ENCODE data around the gene C15orf61.

The C15orf61 gene

DNA sequence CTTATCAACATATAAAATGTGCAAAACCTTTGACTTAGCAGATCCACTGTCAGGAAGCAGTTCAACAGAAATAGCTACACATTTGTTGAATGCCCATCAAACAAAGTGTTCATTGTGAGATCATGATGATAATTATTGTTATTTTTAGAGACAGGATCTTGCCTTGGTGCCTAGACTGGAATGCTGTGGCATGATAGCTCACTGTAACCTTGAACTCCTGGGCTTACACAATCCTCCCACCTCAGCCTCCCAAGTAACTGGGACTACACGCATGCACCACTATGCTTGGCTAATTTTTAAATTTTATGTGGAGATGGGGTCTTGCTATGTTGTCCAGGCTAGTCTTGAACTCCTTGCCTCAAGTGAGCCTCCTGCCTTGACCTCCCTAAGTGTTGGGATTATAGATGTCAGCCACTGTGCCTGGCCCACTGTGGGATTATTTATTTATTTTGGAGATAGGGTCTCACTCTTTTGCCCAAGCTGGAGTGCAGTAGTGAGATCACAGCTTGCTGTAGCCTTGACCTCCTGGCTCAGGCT lies 30.3 kb downstream of the C15orf61 start:
- no peak for DNase-seq
- TF ChIP-seq CTCF (IDR thresholded peaks at IDR 0.05; ENCODE audit: low read depth, low read length), result no peak
- Histone ChIP-seq H3K9me3 (ENCODE audit: severe bottlenecking) (no peaks in the 10 kb centered on the region), H3K36me3 (peaks cover 4% of the 10 kb centered on the region; the same call in 1 of the 2 replicates), H3K4me3 (ENCODE audit: low read depth, low read length) (no peak overlapping the region), H3K27ac (no peak overlapping the region), H3K27me3 (ENCODE audit: insufficient read depth, low read depth, severe bottlenecking) (no peaks in the 10 kb centered on the region)

DNA sequence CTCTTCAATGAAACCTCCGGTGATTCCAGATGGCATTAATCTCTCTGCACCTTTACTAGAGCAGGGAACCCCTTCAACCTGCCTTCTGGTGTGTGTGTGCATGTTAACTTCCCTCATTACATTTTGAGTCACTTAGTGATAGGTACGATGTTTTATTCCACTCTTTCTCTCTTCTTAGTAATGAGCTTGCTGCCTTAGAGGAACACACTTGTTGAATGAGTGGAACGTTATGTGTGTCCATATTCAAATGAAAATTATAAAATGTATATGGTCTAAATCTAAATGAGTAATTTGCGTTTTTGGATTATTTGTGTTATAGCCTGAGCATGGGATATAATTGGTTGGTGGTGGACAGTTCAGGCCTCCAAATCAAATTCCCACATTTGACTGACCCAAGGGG lies 33.6 kb downstream of the C15orf61 start:
- Histone ChIP-seq H3K27me3 (ENCODE audit: insufficient read depth, low read depth, severe bottlenecking) (no peaks in the 10 kb centered on the region), H3K27ac (no peak overlapping the region), H3K36me3 (peaks cover 4% of the 10 kb centered on the region; the same call in 1 of the 2 replicates), H3K9me3 (ENCODE audit: severe bottlenecking) (peaks cover 4% of the 10 kb centered on the region), H3K4me3 (ENCODE audit: low read depth, low read length) (no peak overlapping the region)
- no peak for TF ChIP-seq CTCF (IDR thresholded peaks at IDR 0.05; ENCODE audit: low read depth, low read length)
- DNase-seq, result no peak

GRCh38 chr15:67556976-67557570 lies 36.1 kb downstream of the C15orf61 start:
- Histone ChIP-seq H3K4me3 (ENCODE audit: low read depth, low read length) (no peak overlapping the region), H3K27ac (no peak overlapping the region), H3K9me3 (ENCODE audit: severe bottlenecking) (peaks cover 4% of the 10 kb centered on the region), H3K27me3 (ENCODE audit: insufficient read depth, low read depth, severe bottlenecking) (no peaks in the 10 kb centered on the region), H3K36me3 (no peaks in the 10 kb centered on the region)
- no peak for DNase-seq
- no peak for TF ChIP-seq CTCF (IDR thresholded peaks at IDR 0.05; ENCODE audit: low read depth, low read length)

GRCh38 chr15:67558502-67558901 lies 37.6 kb downstream of the C15orf61 start:
- Histone ChIP-seq H3K36me3 (no peaks in the 10 kb centered on the region), H3K9me3 (ENCODE audit: severe bottlenecking) (peaks cover 4% of the 10 kb centered on the region), H3K27me3 (ENCODE audit: insufficient read depth, low read depth, severe bottlenecking) (no peaks in the 10 kb centered on the region), H3K4me3 (ENCODE audit: low read depth, low read length) (no peak overlapping the region), H3K27ac (no peak overlapping the region)
- no peak for DNase-seq
- no peak for TF ChIP-seq CTCF (IDR thresholded peaks at IDR 0.05; ENCODE audit: low read depth, low read length)

DNA sequence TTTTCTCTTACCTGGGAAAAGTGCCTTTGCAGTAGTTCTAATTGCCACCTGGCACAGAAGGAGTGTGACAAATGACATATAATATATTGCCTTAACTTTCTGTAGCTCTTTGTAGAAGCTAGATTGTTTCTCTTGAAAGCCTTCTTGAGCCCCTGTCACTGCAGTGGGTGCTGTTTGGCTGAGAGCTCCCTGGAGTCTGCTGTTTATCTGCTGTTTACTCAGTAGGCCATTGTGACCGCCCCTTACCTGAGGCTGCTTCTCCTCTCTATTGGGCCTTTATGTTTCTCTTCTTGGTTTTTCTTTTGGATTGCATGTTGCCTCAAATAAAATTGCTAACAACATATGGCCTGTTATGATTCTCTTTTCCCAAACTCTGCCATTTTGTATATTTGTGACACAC lies 38.2 kb downstream of the C15orf61 start:
- H3K9me3 ChIP-seq (ENCODE audit: severe bottlenecking), result peaks cover 4% of the 10 kb centered on the region
- H3K4me3 ChIP-seq (ENCODE audit: low read depth, low read length), result no peak overlapping the region
- no peaks in the 10 kb centered on the region for H3K27me3 ChIP-seq (ENCODE audit: insufficient read depth, low read depth, severe bottlenecking)
- H3K27ac ChIP-seq, result no peak overlapping the region
- no peak for TF ChIP-seq CTCF (IDR thresholded peaks at IDR 0.05; ENCODE audit: low read depth, low read length)
- no peaks in the 10 kb centered on the region for H3K36me3 ChIP-seq
- DNase-seq, result no peak

DNA sequence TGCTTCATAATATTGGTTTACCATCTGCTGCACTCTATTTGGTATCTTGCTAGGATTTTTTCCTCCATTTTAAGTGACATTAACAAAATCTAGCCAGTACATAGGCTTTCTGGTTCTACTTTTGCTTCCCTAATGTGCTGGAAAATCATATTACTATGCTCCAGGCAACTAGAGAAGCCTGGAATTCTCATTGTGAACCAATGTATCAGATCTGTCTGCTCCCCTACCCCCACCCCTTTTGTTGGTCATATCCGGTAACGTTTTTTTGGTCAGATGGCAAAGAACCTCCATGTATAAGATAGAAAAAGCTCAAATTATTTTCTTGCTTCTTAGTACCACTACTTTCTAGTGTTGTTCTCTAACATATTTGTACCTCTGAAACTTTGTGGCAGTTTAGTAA lies 38.6 kb downstream of the C15orf61 start:
- no peak overlapping the region for H3K27ac ChIP-seq
- TF ChIP-seq CTCF (IDR thresholded peaks at IDR 0.05; ENCODE audit: low read depth, low read length), result no peak
- peaks cover 4% of the 10 kb centered on the region for H3K9me3 ChIP-seq (ENCODE audit: severe bottlenecking)
- no peak for DNase-seq
- H3K4me3 ChIP-seq (ENCODE audit: low read depth, low read length), result no peak overlapping the region
- no peaks in the 10 kb centered on the region for H3K36me3 ChIP-seq
- H3K27me3 ChIP-seq (ENCODE audit: insufficient read depth, low read depth, severe bottlenecking), result no peaks in the 10 kb centered on the region

Data from WERI-Rb-1 (cell line).